SK-N-SH (cell line): ENCODE data around the gene KPTN. TPM values are rescaled to one million over a fixed set of nuclear protein-coding genes. Genes with fewer than 3 reads are reported as not detected.

Experiments used
- CTCF ChIA-PET: fragments of 300-600, 350-600 bp; formaldehyde crosslinking; extraction: SDS; loops from one replicate; lab custom pipeline; 2021; lab: Yijun Ruan, JAX
- POLR2A ChIA-PET: fragments of 350-600 bp; sonication (Branson Sonifier 250); formaldehyde crosslinking; extraction: SDS; loops from one replicate; lab custom pipeline; 2020; ENCODE audit warnings: antibody characterized with exemption, inconsistent platforms; lab: Yijun Ruan, JAX
- DNase-seq: peaks from one replicate; pipeline ENCODE4 v3.0.0; 2012
- H2AFZ ChIP-seq: fragments of 200-600 bp; sonication (generic); 2 replicates; pipeline ENCODE4 v1.8.1; 2016; ENCODE audit warnings: antibody characterized with exemption, mild to moderate bottlenecking, low read depth
- H3F3A ChIP-seq: fragments of 200-600 bp; sonication (generic); replicated peaks from 2 replicates; pipeline ENCODE3; 2016; ENCODE audit warnings: antibody characterized with exemption, mild to moderate bottlenecking; ENCODE audit not compliant: insufficient read depth
- H3K27ac ChIP-seq, 2 experiments: fragments of 200-500 bp in 1 of 2; fragments of 200-600 bp in 1 of 2; sonication (Bioruptor generic) in 1 of 2; sonication (generic), shearing (Covaris generic) in 1 of 2; 2 replicates each; pipeline versions ENCODE4 v1.5.1 to v1.6.1; 2014 to 2016; ENCODE audit warnings: low read depth in 2 of 2, inconsistent platforms in 1 of 2, low read length in 1 of 2, mild to moderate bottlenecking in 1 of 2, mixed read lengths in 1 of 2
- H3K27me3 ChIP-seq: fragments of 200-600 bp; sonication (generic), shearing (Covaris generic); 2 replicates; pipeline ENCODE4 v1.6.1; 2016; ENCODE audit warnings: mixed run types; ENCODE audit not compliant: insufficient read depth
- H3K36me3 ChIP-seq, 2 experiments: fragments of 200-500 bp in 1 of 2; fragments of 200-600 bp in 1 of 2; sonication (Bioruptor generic) in 1 of 2; sonication (generic) in 1 of 2; replicated peaks in 1 of 2; 2 replicates each; pipeline versions ENCODE3 to v1.5.1; 2014 to 2016; ENCODE audit warnings: low read length in 1 of 2, mild to moderate bottlenecking in 1 of 2; ENCODE audit not compliant: insufficient read depth in 2 of 2, control insufficient read depth in 1 of 2
- H3K4me1 ChIP-seq, 2 experiments: fragments of 200-500 bp in 1 of 2; fragments of 200-600 bp in 1 of 2; sonication (Bioruptor generic) in 1 of 2; sonication (generic), shearing (Covaris generic) in 1 of 2; 2 replicates each; pipeline versions ENCODE4 v1.5.1 to v1.6.1; 2014 to 2016; ENCODE audit warnings: low read depth in 1 of 2, low read length in 1 of 2, mixed run types in 1 of 2; ENCODE audit not compliant: insufficient read depth in 2 of 2, control insufficient read depth in 1 of 2
- H3K4me2 ChIP-seq: fragments of 200-600 bp; sonication (generic), shearing (Covaris generic); 2 replicates; pipeline ENCODE4 v1.6.1; 2017; ENCODE audit warnings: mixed run types
- H3K4me3 ChIP-seq, 2 experiments: fragments of 200-500 bp in 1 of 2; fragments of 200-600 bp in 1 of 2; sonication (Bioruptor generic) in 1 of 2; sonication (generic), shearing (Covaris generic) in 1 of 2; 2 replicates each; pipeline versions ENCODE4 v1.5.1 to v1.8.1; 2014 to 2016; ENCODE audit warnings: low read depth in 2 of 2, inconsistent platforms in 1 of 2, low read length in 1 of 2, mild to moderate bottlenecking in 1 of 2, mixed read lengths in 1 of 2, moderate library complexity in 1 of 2
- H3K79me2 ChIP-seq: fragments of 200-600 bp; sonication (generic); 2 replicates; pipeline ENCODE4 v1.8.1; 2017; ENCODE audit warnings: mild to moderate bottlenecking; ENCODE audit not compliant: insufficient read depth
- H3K9ac ChIP-seq: fragments of 200-600 bp; sonication (generic); 2 replicates; pipeline ENCODE4 v1.6.1; 2017; ENCODE audit warnings: mixed run types
- H3K9me2 ChIP-seq: fragments of 200-600 bp; sonication (generic); 2 replicates; pipeline ENCODE4 v1.6.1; 2017; ENCODE audit warnings: mixed run types
- H3K9me3 ChIP-seq: fragments of 200-600 bp; sonication (generic); 2 replicates; pipeline ENCODE4 v1.6.1; 2017; ENCODE audit warnings: mixed run types, mild to moderate bottlenecking, moderate library complexity
- H4K20me1 ChIP-seq: fragments of 200-600 bp; sonication (generic); 2 replicates; pipeline ENCODE4 v1.6.1; 2017; ENCODE audit warnings: mild to moderate bottlenecking, mixed run types; ENCODE audit not compliant: insufficient read depth
- CTCF ChIP-seq: fragments of 200-600 bp; sonication (generic); IDR thresholded peaks from 2 replicates; pipeline ENCODE4 v1.6.1; 2017; ENCODE audit warnings: antibody characterized with exemption, mild to moderate bottlenecking, moderate library complexity
- ELF1 ChIP-seq: IDR thresholded peaks from 2 replicates; pipeline ENCODE4 v1.4.0; 2012
- EZH2phosphoT487 ChIP-seq: fragments of 200-600 bp; sonication (generic); IDR thresholded peaks from 2 replicates; pipeline ENCODE4 v1.6.1; 2017; ENCODE audit warnings: low read depth, mixed run types, mild to moderate bottlenecking, antibody characterized with exemption, moderate library complexity, borderline replicate concordance
- FOSL2 ChIP-seq: IDR thresholded peaks from 2 replicates; pipeline ENCODE4 v1.4.0; 2012; ENCODE audit warnings: low read depth, mild to moderate bottlenecking, moderate library complexity, borderline replicate concordance
- GABPA ChIP-seq: IDR thresholded peaks from 2 replicates; pipeline ENCODE4 v1.4.0; 2012; ENCODE audit warnings: low read depth, mild to moderate bottlenecking
- GATA2 ChIP-seq: sonication (generic); formaldehyde crosslinking; IDR thresholded peaks from 2 replicates; pipeline ENCODE4 v1.5.0; 2020; ENCODE audit warnings: mild to moderate bottlenecking, missing genetic modification reagents
- JUND ChIP-seq: IDR thresholded peaks from 2 replicates; pipeline ENCODE4 v1.4.0; 2012
- MAX ChIP-seq: IDR thresholded peaks from 2 replicates; pipeline ENCODE4 v1.4.0; 2012; ENCODE audit warnings: low read depth
- MEF2A ChIP-seq: IDR thresholded peaks from 2 replicates; pipeline ENCODE4 v1.4.0; 2012; ENCODE audit warnings: low read depth, borderline replicate concordance
- MXI1 ChIP-seq: IDR thresholded peaks from 2 replicates; pipeline ENCODE4 v1.6.1; 2012; ENCODE audit warnings: mild to moderate bottlenecking, low read depth, low read length, improper control_type of control experiment
- NFIC ChIP-seq: IDR thresholded peaks from 2 replicates; pipeline ENCODE4 v1.4.0; 2012; ENCODE audit warnings: borderline replicate concordance
- PBX3 ChIP-seq: IDR thresholded peaks from 2 replicates; pipeline ENCODE4; 2012
- POLR2AphosphoS5 ChIP-seq: IDR thresholded peaks from 2 replicates; pipeline ENCODE4 v1.6.1; 2012; ENCODE audit warnings: low read depth, low read length
- RAD21 ChIP-seq: IDR thresholded peaks from 2 replicates; pipeline ENCODE4 v1.6.1; 2012; ENCODE audit warnings: mild to moderate bottlenecking, low read length
- RCOR1 ChIP-seq: fragments of 150-350 bp; IDR thresholded peaks from 2 replicates; pipeline ENCODE4 v1.6.1; 2017; ENCODE audit warnings: antibody characterized with exemption, low read length
- RXRA ChIP-seq: IDR thresholded peaks from 2 replicates; pipeline ENCODE4 v1.4.0; 2012; ENCODE audit warnings: low read depth, mild to moderate bottlenecking, borderline replicate concordance
- TCF12 ChIP-seq: IDR thresholded peaks from 2 replicates; pipeline ENCODE4 v1.4.0; 2012
- USF2 ChIP-seq: fragments of 150-350 bp; IDR thresholded peaks from 2 replicates; pipeline ENCODE4 v1.6.1; 2017; ENCODE audit warnings: antibody characterized with exemption, low read length, low read depth, borderline replicate concordance
- YY1 ChIP-seq: IDR thresholded peaks from 2 replicates; pipeline ENCODE4 v1.4.0; 2012; ENCODE audit warnings: low read depth, mild to moderate bottlenecking
- ZBTB33 ChIP-seq: IDR thresholded peaks from 2 replicates; pipeline ENCODE4 v1.4.0; 2012; ENCODE audit warnings: low read depth, borderline replicate concordance
- WGBS: methylation state at CpG from one replicate; pipeline ENCODE4 v1.1.6; 2017; ENCODE audit warnings: low lambda C conversion rate; 5-methylcytosine and 5-hydroxymethylcytosine counted together
- polyA plus RNA-seq, 3 experiments: library from polyadenylated mRNA; depleted of rRNA; stranded (reverse); fragments of >200 nt; gene quantifications; 2 replicates each; pipeline ENCODE4 v1.2.3, GENCODE V29; 2012

Gene KPTN
- polyA plus RNA-seq, 1 of the 3 experiments (the other 2 are of a cell fraction), result 15.8 TPM

GRCh38 chr19:47492571-47493377 is 8.8 kb upstream of the KPTN start:
- POLR2A ChIA-PET, result interaction anchor here (0.6 to 2.6 kb wide), 2 partner anchors 8 to 10 kb away, joined by 4 to 17 read pairs; partner anchors contain the start of gene KPTN
- Histone ChIP-seq H3K36me3 (peaks cover 0 to 23% of the 10 kb centered on the region in 2 experiments), H2AFZ (no peak overlapping the region), H3F3A (no peaks in the 10 kb centered on the region), H3K79me2 (no peaks in the 10 kb centered on the region), H3K9me3 (no peaks in the 10 kb centered on the region), H3K27me3 (no peaks in the 10 kb centered on the region), H3K4me1 (peaks cover 0 to 63% of the 10 kb centered on the region in 2 experiments; a peak in 1 of 4 replicates), H3K4me2 (no peak overlapping the region), H3K4me3 (no peak overlapping the region), H3K27ac (peak overlapping the region in 1 of 2 experiments; percentile 84; a peak in 2 of 4 replicates), H3K9ac (no peak overlapping the region), H3K9me2 (no peaks in the 10 kb centered on the region), H4K20me1 (no peaks in the 10 kb centered on the region)
- WGBS, result 94% methylated on average over 19 of the region's 23 CpGs
- TF ChIP-seq RXRA (no peak), RAD21 (no peak), RCOR1 (no peak), MEF2A (no peak), YY1 (no peak), POLR2AphosphoS5 (no peak), JUND (no peak), GABPA (no peak), MAX (no peak), EZH2phosphoT487 (no peak), TCF12 (no peak)
- DNase-seq, result no peak
- CTCF ChIA-PET, result interaction anchor here (1.0 to 6.5 kb wide), 6 partner anchors 9 to 59 kb away, joined by 3 to 52 read pairs (median 7); partner anchors contain the start of genes KPTN and NAPA

GRCh38 chr19:47492137-47492533 is 8.1 kb upstream of the KPTN start:
- H3K36me3 ChIP-seq, result peaks cover 3 to 17% of the 10 kb centered on the region in 2 experiments
- H3K79me2 ChIP-seq, result no peaks in the 10 kb centered on the region
- no peaks in the 10 kb centered on the region for H3K27me3 ChIP-seq
- no peaks in the 10 kb centered on the region for H3K9me2 ChIP-seq
- H3F3A ChIP-seq, result no peaks in the 10 kb centered on the region
- no peaks in the 10 kb centered on the region for H3K9me3 ChIP-seq
- no peak overlapping the region for H3K9ac ChIP-seq
- no peaks in the 10 kb centered on the region for H4K20me1 ChIP-seq
- peak overlapping the region in 1 of 2 experiments; percentile 84; a peak in 1 of 4 replicates for H3K27ac ChIP-seq
- ChIA-PET POLR2A (interaction anchor here (0.6 kb wide), 1 partner anchor 10 kb away, joined by 4 read pairs; no protein-coding TSS in a partner anchor), CTCF (interaction anchor here (1.2 to 6.5 kb wide), 4 partner anchors 8 to 56 kb away, joined by 4 to 52 read pairs (median 19); partner anchors contain the start of genes KPTN and NAPA)
- H2AFZ ChIP-seq, result no peak overlapping the region
- no peak overlapping the region for H3K4me2 ChIP-seq
- H3K4me3 ChIP-seq, result no peak overlapping the region
- DNase-seq, result no peak
- peaks cover 0 to 57% of the 10 kb centered on the region in 2 experiments; a peak in 1 of 4 replicates for H3K4me1 ChIP-seq
- WGBS, result 95% methylated on average over 8 of the region's 14 CpGs
- TF ChIP-seq CTCF (no peak), EZH2phosphoT487 (no peak), USF2 (no peak), MEF2A (no peak), RCOR1 (no peak), MXI1 (no peak), GATA2 (no peak), NFIC (no peak), FOSL2 (no peak), TCF12 (no peak), ELF1 (no peak), PBX3 (no peak), ZBTB33 (no peak)
